GM23248 (cell line): Measurements from ENCODE around the gene CEND1.

Source experiments
- EZH2 ChIP-seq: fragments of 200-600 bp; sonication (generic); IDR thresholded peaks from 2 replicates; pipeline ENCODE4 v1.6.1; 2018; ENCODE audit warnings: antibody characterized with exemption, mild to moderate bottlenecking; ENCODE audit not compliant: insufficient read depth, poor library complexity, severe bottlenecking
- EZH2phosphoT487 ChIP-seq: fragments of 200-600 bp; sonication (generic); IDR thresholded peaks from 2 replicates; pipeline ENCODE4 v1.6.1; 2018; ENCODE audit warnings: antibody characterized with exemption, moderate library complexity, mild to moderate bottlenecking, low read depth; ENCODE audit not compliant: insufficient read depth

GRCh38 chr11:790721-791564, 1.1 kb upstream of the CEND1 start:
- no peak for TF ChIP-seq EZH2phosphoT487
- TF ChIP-seq EZH2: no peak
